GM06990 (cell line): ENCODE results near the gene KCNJ14.

Source experiments
- DNase-seq: peaks from one replicate; pipeline ENCODE4 v3.0.0-alpha.2; 2011; ENCODE audit not compliant: insufficient read length; ENCODE audit errors: extremely low read depth
- H3K27me3 ChIP-seq: replicated peaks from 2 replicates; pipeline ENCODE4 v1.6.0; 2011; ENCODE audit warnings: low read length; ENCODE audit not compliant: control insufficient read depth, insufficient read depth
- H3K36me3 ChIP-seq: 2 replicates; pipeline ENCODE4 v1.5.1; 2011; ENCODE audit warnings: low read length; ENCODE audit not compliant: control insufficient read depth, insufficient read depth
- H3K4me3 ChIP-seq: replicated peaks from 2 replicates; pipeline ENCODE4 v1.5.1; 2011; ENCODE audit warnings: low read depth, mild to moderate bottlenecking, control low read depth, low read length
- TF ChIP-seq, protein P1 (sequence below): IDR thresholded peaks from 2 replicates; pipeline ENCODE4 v1.5.1; 2011; ENCODE audit warnings: low read length, control low read depth, mild to moderate bottlenecking, inconsistent platforms; ENCODE audit not compliant: insufficient read depth, poor library complexity, severe bottlenecking

KCNJ14 gene

DNA sequence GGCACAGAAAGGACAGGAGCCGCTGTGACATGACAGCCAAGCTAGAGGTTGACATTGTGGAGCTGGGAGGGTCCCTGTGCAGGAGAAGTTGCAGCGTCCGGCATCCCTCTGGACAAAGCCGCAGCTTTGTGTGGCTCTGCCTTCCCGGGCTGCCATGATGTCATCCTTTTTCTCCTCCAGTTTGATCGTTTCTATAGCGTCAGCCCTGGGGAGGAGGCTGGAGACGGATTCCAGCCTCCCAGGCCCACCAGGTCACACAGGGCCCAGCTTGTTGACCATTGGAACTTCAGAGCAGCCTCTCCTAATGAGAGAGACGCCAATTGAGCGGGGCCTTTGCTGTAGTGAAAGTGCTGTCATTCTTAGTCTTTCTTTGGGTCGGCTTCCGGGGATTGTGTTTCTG is 3.8 kb upstream of the KCNJ14 start:
- Histone ChIP-seq H3K36me3 (peaks cover 28% of the 10 kb centered on the region), H3K27me3 (no peaks in the 10 kb centered on the region), H3K4me3 (no peak overlapping the region)
- DNase-seq: no peak
- TF ChIP-seq, protein P1, sequence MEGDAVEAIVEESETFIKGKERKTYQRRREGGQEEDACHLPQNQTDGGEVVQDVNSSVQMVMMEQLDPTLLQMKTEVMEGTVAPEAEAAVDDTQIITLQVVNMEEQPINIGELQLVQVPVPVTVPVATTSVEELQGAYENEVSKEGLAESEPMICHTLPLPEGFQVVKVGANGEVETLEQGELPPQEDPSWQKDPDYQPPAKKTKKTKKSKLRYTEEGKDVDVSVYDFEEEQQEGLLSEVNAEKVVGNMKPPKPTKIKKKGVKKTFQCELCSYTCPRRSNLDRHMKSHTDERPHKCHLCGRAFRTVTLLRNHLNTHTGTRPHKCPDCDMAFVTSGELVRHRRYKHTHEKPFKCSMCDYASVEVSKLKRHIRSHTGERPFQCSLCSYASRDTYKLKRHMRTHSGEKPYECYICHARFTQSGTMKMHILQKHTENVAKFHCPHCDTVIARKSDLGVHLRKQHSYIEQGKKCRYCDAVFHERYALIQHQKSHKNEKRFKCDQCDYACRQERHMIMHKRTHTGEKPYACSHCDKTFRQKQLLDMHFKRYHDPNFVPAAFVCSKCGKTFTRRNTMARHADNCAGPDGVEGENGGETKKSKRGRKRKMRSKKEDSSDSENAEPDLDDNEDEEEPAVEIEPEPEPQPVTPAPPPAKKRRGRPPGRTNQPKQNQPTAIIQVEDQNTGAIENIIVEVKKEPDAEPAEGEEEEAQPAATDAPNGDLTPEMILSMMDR: no peak

DNA sequence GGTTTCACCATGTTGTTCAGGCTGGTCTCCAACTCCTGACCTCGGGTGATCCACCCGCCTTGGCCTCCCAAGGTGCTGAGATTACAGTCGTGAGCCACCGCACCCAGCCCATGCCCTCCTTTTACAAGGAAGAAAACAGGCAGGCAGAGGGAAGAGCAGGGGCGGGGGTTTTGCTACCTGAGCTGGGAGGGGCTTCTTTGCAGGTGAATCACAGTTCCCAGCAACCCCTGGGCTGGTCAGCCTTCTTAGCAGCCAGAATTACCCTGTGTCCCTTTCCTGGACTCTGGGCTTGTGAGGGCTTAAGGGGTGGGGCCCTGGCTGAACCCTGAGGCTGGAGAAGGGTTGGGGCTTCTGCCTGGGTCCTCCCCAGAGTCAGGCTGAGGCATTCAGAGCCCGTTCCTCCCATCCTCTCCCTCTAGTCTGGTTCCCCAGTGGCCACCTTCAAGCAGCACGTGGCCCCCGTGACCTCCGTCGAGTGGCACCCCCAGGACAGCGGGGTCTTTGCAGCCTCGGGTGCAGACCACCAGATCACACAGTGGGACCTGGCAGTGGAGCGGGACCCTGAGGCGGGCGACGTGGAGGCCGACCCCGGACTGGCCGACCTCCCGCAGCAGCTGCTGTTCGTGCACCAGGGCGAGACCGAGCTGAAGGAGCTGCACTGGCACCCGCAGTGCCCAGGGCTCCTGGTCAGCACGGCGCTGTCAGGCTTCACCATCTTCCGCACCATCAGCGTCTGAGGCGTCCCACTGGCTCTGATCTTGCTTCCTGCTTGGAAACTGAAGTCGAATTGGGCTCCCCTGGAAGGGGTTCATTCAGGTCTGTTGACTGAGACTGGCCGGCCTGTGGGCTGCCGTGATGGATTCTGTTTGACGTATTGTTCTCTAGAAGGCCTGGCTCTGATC is 2.8 kb upstream of the KCNJ14 start:
- H3K36me3 ChIP-seq: peaks cover 31% of the 10 kb centered on the region
- DNase-seq: no peak
- H3K27me3 ChIP-seq: no peaks in the 10 kb centered on the region
- TF ChIP-seq, protein P1: no peak
- no peak overlapping the region for H3K4me3 ChIP-seq

DNA sequence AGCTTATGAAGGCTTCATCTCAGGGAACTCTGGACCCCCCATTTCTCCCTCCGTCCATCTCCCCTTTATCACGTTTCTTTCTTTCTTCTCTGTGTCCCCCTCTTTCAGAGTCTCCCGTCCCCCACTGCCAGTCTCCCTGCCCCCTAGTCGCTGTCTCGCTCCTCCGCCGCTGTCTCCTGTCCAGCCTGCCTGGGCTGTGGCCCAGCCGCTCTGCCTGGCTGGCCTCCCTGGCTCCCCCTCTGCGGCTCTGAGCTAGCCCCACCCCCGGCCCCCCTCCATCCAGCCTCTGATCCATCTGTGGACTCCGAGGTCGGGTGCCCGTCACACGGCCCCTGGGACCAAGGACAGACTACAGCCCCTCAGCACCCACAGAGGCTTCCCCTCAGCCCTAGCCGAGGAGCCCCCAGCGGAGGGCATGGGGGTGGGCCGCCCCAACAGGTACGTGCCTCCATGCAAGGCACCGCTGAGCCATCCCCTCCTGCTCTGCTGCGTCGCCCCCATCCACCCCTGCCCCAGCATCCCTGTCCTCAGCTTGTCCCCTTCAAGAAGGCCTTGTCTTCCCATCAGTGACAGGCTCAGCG is 1.1 kb upstream of the KCNJ14 start:
- peaks cover 31% of the 10 kb centered on the region for H3K36me3 ChIP-seq

DNA sequence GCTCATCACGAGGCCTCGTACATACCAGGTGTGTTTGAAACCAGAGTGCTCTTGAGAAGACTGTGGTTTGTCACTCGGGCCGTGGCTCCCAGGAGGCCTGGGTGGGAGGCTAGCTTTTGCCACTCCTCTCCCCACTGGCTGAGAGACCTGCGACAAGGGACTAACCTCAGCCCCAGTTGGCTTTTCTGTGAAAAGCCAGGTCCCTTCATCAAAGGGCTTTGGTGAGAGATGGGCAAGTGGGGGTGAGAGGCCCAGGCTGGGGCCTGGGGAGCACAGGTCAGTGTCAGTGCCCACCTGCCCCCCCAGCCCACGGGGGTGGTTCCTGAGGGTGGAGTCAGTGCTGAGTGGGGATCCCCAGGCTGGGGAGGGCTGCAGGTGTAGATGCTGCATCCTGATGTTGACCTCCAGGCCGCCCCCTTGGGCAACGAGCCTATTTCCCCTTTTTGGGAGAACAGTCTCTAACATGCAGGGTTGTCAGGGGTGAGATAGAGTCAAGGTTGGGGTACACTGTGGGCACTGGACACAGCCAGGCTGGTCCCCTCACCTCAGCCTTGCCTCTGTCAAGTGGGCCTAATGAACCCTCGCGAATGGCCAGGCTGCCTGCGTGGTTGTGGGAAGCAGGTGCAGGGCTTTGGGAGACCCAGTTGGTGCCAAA is 661 bp downstream of the KCNJ14 start:
- Histone ChIP-seq H3K4me3 (no peak overlapping the region), H3K27me3 (no peaks in the 10 kb centered on the region), H3K36me3 (peaks cover 20% of the 10 kb centered on the region)
- DNase-seq: no peak
- TF ChIP-seq, protein P1: no peak

More for the DNA sequence above, 1.1 kb upstream of the KCNJ14 start:
- no peak for DNase-seq
- H3K4me3 ChIP-seq: no peak overlapping the region
- H3K27me3 ChIP-seq: no peaks in the 10 kb centered on the region
- TF ChIP-seq, protein P1: no peak

DNA sequence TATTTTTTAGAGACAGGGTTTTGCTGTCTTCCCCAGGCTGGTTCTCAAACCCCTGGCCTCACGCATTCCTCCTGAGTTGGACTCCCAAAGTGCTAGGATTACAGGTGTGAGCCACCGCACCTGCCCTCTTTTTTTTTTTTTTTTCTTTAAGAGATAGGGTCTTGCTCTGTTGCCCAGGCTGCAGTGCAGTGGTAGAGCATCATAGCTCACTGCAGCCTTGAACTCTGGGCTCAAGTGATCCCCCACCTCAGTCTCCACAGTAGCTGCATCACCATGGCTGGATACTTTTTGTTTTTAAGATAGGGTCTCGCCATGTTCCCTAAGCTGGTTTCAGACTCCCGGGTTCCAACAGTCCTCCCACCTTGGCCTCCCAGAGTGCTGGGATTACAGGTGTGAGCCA is 1.5 kb downstream of the KCNJ14 start:
- Histone ChIP-seq H3K4me3 (no peak overlapping the region), H3K27me3 (no peaks in the 10 kb centered on the region), H3K36me3 (peaks cover 15% of the 10 kb centered on the region)
- no peak for DNase-seq
- TF ChIP-seq, protein P1: no peak
